Posterior cingulate gyrus (tissue), 11 donors: ENCODE data around the gene SH3RF1.

Experiments
- DNase-seq, 10 donors: peaks; one replicate each; pipeline versions ENCODE4 v3.0.0 to v3.0.0-alpha.2; 2020 to 2021; ENCODE audit warnings: mixed read lengths in 3 of 10
- intact Hi-C: fragments of 100-400 bp; cut with DNase I; formaldehyde crosslinking; loops from one replicate; pipeline ENCODE4 v1.15.1; 2023

The SH3RF1 gene

DNA sequence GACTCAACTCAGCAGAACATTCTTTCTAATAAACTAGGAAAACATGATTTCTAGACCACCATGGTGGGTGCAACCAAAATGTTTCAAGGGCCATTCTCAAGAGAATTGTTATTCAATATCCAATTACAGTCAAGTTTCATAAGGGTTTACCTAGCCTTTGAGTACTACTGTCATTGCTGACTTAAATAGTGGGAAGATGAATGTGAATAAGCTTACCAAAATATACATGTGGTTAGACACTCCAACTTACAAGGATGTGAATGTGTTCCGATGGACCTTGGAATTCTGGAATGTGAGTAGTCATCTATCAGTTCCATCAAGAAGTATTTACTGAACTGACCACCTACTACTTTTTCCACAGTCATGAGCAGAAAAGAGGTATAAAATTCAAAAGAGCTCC lies 16.9 kb downstream of the SH3RF1 start:
- intact Hi-C loops, result no loop called here
- DNase-seq, result no peak

DNA sequence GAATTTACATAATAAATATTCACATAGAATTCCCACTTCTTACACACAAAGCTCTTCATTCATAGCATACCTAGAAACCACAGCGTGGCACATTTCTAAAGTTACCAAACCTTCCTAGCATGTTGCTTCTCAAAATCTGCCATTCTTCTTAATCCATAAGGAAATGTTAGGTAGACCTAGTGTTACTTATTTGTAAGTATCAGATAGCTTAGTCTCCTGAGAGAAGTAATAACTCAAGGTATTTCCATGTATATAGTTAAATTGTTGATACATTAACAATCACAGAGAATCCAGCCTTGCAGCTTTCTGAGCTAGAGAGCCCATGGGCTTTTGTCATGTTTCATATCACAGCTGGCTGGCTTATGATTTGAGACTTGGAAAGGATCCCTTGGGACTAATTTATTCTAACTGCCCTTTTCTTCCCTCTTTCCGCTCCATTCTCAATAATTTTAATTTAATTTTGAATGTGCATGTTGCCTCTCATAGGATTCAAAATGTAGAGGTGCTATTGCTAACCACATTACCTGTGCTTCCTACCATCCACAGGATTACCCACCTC lies 17.6 kb downstream of the SH3RF1 start:
- DNase-seq, result no peak
- intact Hi-C loops, result no loop called here

DNA sequence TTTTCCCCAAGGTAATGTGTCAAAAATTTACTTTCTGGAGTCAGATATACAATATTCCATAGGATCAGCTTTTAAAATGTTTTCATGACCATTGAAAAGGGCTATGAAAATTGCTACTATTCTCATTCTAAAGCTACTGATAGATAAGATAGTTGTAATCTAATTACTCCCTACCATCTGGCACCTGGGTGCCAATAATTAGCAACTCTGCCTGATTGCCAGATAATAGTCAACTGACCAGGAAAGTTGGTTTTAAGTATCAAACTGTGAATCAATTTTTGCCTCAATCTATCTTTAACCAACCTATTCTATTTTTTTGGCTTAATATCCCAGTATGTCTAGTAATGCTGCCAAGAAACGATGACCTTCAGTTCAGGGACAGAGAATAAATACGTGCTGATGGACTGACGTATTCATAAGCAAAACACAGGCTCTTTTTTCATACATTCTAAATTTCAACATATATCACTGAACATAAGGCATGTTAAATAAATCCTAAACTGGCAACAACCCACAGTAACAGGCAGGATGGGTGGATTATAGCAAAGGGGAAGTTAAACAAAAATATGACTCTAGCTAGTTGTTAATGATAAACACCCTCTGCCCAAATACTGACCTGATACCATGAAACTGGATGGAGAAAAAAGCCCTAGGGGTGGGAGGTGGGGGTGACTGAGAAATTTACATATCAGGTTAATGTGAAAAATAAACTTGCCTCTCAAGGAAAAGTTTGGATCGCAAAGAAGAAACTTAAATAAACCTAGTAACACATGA lies 18.2 kb downstream of the SH3RF1 start:
- intact Hi-C loops, result no loop called here
- DNase-seq, result no peak

DNA sequence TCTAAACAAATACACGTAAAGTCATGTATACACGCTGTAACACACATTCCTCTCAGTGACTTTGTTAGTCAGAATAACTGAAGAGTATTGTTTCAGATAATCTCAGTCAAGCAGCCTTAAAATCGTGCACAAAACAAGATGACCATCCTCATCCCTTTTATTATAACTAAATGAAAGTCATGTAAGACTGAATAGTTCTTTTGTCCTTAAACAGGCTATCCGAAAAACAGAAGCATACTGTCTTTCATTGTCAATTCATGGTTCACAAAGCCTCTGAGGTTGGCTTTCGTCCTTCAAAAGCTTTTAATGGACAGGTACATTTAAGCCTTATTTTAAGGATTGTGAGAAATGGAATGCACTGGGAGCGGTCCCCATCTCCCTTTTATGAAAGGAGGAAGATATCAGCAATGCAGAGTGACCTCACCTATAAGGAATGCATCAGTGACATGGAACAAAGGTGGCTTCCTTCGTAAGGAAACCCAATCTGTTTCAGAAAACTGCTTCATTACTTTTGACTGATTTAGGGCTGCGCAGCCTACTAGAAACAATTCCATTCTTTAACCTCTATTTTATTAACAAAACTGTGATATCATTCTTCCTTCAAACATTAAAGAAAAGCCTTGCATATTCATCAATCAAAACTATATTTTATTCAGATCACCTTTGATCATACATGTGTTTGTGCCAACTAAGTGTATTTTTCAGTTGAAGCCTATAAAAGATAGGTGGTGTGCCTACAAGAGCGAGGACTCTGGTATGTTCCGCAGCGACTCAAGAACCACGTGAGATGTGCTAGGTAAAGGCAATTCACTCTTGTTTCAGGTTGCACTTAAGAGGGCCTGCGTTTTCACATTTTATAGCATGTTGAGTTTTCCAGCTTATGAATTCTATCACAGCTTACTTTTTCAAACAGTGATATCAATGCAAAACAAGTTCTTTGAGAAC lies 19.2 kb downstream of the SH3RF1 start:
- no peak for DNase-seq
- intact Hi-C loops, result no loop called here

DNA sequence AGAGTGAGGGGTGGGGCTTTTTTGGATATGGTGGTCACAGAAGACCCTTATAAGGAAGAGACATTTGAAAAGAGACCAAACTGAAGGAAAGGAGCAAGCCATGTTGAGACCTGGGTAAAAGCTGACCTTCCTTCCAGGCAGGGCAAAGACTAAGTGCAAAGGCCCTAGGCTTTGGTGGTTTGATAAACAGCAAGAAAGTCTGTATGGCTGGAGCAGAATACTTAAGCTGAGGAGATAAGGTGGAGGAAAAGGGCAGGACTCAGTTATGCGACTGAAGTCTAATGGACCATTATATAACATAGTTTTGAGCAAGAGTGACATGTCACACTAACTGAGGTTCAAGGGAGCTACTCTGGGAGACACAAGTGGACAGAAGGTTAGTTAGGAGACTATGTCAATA lies 20.0 kb downstream of the SH3RF1 start:
- no peak for DNase-seq
- intact Hi-C loops, result no loop called here

DNA sequence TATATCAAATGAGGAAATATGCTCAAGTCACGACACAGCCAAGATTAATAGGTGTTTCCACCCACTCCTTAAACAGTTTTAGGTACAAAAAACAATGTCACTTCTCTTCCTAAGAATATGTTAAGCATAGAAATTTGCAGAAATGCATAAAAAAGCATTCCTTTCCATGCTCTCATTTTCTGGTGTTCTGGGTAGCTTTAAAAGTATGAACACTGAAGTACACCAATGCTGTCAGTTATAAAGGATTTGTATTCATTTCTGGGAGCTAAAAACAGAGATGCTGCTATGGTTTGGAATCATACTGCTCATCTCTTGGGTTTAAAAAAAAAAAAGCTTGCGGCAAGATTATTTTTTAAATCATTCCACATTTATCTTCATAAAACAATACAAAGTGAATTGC lies 20.8 kb downstream of the SH3RF1 start:
- intact Hi-C loops, result no loop called here
- no peak for DNase-seq

DNA sequence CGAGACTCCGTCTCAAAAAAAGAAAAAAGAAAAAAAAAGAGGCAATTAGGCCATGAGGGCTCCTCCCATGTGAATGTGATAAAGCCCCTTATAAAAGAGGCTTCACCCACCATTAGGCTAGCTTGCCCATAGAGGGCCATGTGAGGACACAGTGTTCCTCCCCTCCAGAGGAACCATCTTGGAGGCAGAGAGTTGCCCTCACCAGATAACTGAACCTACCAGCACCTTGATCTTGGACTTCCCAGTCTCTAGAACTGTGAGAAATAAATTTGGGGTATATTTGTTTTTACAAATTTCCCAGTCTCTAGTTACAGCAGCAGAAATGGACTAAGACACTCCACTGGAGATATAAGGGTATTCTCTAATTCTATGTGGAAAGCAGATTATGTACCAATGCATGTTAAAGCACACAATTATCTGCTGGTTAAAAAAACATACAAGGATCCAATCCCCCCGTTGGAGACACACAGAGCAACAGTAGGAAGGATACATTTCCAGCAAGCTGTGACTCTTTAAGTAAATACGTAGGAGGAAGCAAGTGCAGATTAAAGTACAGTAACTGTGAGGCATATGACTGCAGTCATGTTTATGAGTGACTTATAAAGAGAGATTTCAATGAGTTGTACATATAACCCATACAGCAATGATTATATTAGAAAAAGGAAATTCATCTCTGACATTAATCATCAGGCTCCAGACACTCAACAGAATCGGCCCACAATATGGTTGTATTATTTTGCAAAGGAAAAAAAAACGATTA lies 21.4 kb downstream of the SH3RF1 start:
- intact Hi-C loops, result no loop called here
- no peak for DNase-seq

DNA sequence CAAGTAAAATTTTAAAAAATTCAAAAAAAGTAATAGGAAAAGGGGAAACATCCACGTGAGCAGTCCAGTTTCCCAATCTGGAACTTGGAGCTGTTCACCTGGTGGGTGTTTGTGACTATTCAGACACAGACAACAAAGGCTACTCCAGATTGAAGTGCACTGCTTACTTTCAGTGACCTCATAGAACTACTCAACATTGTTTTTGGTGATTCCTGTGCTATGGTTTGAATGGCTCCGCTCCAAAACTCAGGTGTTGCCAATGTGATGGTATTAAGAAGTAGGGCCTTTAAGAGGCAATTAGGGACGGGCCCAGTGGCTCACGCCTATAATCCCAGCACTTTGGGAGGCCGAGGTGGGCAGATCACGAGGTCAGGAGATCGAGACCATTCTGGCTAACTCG lies 22.1 kb downstream of the SH3RF1 start:
- intact Hi-C loops, result no loop called here

DNA sequence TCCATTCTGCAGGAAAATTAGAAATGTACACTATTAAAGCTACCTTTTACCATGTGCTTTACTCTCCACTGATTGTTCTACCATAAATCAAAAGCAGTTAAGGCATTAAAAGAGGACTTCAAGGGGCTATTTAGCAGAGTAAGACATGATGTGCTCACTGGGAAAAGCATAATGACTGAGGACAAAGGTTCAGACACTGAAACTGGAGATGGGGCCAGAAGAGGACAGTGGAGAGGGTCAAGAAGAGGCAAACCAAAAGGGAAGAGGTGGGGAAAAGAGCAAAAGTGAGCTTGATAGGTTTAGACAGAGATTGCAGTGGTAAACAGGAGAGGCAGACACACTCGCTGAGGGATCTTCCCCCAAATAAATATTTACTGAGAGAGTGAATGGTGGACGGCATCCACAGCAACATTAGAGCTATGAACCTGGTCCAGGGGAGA lies 23.8 kb downstream of the SH3RF1 start:
- intact Hi-C loops, result no loop called here

More for the DNA sequence above, 22.1 kb downstream of the SH3RF1 start:
- no peak for DNase-seq

DNA sequence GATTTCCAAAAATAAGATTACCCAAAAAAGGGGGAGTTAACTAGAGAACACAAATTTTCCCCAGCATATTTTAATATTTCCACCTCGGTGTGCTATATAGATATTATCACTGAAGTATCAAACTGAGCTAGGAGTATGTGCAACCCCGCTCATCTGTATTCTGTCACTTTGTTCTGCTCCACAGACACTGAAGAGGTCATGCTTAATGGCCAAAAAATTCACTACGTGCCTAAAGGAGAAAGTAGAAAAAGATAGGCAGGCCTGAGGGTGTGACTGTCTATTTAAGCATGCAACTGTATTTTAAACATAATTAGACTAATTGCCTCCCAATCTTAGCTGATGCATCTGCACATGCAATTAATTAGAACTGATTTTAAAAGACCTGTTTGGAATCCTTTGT lies 24.5 kb downstream of the SH3RF1 start:
- intact Hi-C loops, result no loop called here
- no peak for DNase-seq

More for the DNA sequence above, 23.8 kb downstream of the SH3RF1 start:
- DNase-seq, result no peak

DNA sequence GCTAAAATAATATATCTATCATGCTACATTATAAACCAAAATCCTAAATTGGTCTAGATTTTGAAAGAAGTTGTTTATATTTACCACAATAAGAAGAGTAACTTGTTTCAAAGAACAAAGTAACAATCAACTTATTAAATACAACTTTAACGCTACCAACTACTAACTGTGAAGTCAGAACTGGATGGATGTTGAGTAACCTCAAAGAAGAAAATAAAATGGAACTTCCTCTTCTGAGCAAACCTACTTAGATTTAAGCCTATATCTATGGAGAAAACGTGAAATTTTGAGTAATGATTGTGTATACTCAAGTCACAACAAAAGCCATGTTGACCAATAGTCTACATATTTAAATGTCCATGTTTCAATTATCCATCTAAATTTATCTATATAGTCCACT lies 25.7 kb downstream of the SH3RF1 start:
- intact Hi-C loops, result no loop called here

DNA sequence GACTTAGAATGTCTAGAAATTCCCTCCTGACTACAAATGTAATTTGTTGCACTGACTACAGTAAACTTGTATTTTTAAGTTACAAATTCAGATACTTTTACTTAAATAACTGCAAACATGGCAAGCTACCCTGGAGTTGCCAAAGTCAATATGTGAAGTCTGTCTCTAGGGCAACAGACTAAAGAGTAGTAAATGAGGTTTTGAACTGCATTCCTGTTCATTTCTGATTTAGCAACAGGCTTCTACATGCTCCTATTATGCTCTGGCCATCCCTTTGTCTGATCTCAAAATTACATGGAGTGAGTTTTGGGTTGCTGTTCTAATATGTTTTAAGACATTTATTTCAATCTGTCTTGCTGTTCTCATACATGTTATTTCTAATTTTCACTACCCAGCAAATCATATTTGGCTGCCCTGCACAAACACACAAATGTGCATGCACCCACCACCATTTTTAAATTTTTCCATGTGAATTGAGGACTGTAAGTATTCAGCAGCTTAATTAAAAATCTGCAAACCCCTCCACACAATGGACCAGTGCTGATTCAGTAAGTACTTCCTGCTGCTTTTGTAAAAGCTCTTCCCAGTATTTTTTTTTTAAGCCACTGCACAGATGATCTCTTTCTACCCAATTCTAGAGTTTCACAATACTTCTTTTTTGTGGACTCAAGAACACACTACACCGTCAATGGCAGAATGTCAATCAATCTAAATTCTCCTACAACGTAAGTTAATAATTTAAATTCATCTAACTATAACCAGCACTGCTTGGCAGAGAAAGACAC lies 26.7 kb downstream of the SH3RF1 start:
- DNase-seq, result no peak
- intact Hi-C loops, result no loop called here

More for the DNA sequence above, 25.7 kb downstream of the SH3RF1 start:
- DNase-seq, result no peak

DNA sequence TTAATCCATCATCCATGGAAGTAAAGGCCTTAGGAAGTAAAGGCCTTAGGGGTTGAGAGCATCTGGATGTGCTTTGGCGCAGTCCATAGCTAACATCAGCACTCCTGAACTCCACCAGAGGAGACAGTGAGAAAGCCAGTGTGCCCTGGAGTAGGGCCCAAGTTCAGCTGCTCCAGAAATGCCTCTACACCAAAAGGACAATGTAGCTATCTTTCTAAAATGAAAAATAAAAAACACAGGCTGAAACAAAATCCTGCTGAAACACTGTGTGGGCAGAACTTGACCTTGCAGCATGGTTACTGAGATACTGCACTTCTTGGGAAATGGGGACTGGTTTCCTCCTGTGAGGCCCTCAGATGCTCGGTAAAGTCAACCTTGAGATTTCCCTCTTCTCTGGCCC lies 29.3 kb downstream of the SH3RF1 start:
- DNase-seq, result no peak
- intact Hi-C loops, result no loop called here

DNA sequence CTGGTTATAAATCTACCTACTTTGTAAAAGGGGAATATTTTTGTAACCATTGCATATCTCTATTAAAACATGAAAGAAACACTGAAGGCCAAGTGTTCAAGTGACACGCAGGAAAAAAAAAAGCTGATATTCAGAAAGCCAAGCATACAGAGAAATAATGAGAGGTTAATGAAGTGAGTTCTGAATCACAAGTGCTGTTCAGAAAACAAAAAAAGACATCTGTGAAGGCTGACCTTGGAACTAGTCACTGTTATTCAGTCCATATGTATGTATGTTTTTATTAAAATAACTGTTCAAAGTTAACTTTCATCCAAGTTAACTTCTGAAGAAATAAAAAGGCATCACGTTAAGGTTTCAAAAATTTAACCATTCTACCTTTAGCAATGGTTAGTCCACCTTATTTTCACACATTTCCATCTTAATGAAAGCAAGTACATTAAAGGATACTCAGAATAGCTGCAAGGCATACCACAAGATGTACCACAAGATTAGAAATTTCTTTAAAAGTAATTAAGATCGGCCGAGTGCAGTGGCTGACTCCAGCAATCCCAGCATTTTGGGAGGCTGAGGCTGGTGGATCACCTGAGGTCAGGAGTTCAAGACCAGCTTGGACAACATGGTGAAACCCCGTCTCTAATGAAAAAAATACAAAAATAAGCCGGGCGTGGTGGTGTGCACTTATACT lies 31.4 kb downstream of the SH3RF1 start:
- intact Hi-C loops, result no loop called here
- DNase-seq, result no peak

DNA sequence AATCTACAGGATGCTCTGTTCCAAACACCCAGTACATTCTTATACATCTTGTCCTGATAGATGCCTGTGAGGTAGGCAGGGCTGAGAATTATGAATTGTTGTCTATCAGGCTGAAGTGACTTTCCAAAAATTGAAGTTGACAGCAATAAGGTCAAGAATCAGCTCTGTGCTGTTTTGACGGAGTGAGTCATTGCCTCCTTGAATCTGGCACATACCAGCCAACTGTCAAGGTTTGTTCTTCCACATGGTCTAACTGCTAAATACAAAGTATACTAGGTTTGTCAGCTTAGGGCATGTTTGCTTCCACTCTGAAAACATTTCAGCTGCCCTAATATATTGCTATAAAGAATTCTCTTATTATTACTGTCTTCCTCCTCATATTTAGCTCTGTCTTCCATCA lies 32.3 kb downstream of the SH3RF1 start:
- no peak for DNase-seq
- intact Hi-C loops, result no loop called here

DNA sequence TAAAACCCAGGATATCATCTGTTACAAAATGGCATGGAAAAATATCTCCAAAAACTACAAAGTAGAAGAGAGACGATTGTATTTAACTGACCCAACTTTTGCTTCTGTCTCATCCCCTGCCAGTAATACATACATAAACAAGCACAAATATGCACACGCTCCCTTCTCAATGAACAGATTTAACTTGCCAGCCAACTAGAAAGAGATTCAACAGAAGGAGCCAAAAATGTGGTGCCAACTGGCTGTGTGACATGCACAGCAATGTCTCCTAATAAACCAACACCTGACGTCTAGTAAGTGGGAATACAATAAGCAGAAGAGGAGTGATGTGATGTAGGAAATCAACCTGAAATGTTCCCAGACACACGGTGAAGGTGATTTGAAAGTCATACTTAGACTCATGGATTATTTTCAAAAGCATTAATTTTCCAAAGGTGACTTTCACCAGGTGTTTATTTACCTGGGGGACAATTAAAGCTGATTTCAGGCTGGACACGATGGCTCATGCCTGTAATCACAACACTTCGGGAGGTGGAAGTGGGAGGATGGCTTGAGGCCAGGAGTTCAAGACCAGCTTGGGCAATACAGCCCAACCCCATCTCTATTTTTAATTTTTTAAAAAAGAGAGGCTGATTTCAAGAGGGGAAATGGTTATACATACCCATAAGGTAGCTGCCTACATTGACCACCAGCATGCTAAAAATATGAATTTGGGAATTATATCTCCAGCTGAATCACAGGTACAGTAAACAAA lies 33.7 kb downstream of the SH3RF1 start:
- DNase-seq, result no peak
- intact Hi-C loops, result no loop called here

DNA sequence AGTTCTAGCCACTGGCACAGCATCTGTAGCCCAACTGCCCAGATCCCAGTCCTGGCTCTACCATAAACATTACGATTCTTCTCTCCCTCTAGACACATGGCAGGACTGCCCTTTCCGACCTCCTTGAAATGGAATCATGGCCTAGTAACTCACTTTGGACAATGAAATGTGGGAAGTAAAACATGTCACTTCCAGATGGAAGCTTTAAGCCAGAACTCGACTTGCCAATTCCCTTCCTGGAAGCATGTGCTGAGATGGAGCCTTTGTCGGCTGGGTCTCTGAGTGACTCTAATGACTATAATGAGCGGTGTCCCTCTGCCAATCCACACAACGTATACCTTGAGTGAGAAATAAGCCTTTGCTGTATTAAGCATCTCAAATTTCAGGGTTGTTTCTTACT lies 34.7 kb downstream of the SH3RF1 start:
- intact Hi-C loops, result no loop called here
- DNase-seq, result no peak

DNA sequence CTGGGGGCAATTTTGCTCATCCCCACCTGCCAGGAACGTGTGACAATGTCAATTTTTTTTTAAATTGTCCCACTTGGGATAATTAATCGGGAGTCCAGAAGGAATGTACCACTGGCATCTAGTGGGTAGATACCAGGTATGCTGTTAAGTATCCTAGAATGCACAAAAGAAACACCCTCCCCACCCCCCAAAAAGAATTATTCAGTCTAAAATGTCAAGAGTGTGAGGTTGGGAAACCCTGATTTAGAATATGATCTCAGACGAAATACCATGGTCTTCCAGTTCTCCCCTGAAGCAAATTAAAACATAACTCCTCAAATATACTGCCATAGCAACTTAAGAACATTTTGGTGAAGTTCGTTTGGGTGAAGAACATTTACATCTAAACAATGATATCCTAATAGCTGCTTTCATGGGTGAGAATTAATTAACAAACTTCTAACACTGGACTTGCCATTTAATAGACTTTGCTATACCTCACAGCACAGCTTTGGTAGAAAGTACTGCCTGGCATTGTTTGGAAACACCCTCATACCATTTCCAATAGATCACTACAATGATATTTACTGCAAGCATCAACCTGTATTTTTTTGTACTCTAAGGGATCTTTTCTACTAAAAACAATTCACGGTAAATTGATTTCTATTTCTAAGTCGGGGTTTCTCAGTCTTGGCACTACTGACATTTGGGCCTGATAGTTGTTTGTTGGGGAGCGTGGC lies 36.5 kb downstream of the SH3RF1 start:
- intact Hi-C loops, result no loop called here
- no peak for DNase-seq
